HG03196 (cell line): ENCODE results near the gene LRRC2.
"Not testable (repeated sequence)": the region's sequence is repeated elsewhere in the genome, so short reads cannot be mapped to it uniquely, and the experiment has no call there.

Experiments
- ATAC-seq: cut with Tn5 transposase; IDR thresholded peaks from one replicate; pipeline ENCODE4 v1.9.1; 2021; ENCODE audit not compliant: unreplicated experiment

The LRRC2 gene

DNA sequence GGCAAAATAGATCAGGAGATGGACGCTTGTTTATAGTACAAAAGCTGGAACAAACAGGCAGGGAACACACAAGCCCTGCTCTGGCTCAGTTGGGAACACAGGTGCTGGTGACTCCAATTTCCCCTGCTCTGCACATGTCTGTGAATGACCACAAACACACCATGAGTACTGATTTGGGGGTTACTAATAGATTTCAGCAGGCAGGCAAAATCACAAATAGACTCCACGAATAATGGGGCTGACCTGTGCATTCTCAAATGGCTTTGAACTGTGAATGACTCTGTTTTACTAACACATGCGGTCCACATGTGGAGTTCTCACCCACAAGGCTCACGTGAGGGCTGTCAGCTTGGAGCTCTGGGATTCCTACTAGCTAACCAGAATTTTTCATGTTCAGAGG lies 64.4 kb downstream of the LRRC2 start:
- ATAC-seq: no peak

DNA sequence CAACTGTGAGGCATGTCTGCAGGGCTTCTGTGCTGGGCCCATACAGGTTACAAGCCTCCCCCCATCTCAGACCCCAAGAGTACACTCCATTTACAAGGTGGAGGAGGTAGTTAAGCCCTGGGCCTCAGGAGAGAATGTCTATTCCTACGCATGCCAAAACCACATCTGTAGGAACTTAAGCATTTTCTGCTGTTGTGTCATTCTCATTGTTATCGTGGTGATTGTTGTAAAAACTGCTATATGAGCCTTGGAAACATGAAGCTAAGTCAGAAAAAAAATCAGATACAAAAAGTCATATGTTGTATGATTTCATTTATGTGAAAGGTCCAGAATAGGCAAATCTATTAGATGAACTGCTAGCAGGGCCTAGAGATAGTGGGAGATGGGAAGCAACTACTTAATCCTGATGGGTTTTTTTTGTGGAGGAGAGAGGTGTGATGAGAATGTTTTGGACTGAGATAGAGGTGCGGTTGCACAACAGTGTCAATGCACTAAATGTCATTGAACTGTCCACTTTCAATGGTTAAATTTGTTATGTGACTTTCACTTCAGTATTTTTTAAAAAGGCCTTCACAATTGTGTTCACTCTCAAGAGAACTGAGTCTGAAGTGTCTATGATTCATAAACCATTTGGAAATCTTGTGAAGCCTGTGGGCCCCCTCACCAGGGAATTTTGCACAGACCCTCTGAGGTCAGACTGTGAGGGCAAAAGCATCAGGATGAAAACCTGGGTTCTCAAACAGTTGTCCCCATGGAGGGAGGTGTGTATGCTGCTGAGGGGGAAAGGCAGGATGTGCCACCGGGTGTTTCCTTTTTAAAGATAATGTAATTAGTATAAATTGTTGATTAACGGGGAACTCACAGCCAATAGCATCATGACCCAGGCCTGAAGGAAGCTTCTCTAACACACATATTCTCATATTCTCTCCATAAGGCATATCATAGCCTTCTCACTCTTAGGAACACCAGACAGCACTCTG lies 65.2 kb downstream of the LRRC2 start:
- no peak for ATAC-seq

- no peak for ATAC-seq
These were observed 67.1 kb downstream of the LRRC2 start for GRCh38 chr3:46498916-46499519.

GRCh38 chr3:46497556-46498265 lies 68.4 kb downstream of the LRRC2 start, which contains the start of gene RTP3:
Gene RTP3, plus strand, starts transcription at chr3:46497976. Its CDS starts 87 bp downstream, at chr3:46498063.
- ATAC-seq: no peak

- no peak for ATAC-seq
These were observed 69.2 kb downstream of the LRRC2 start for GRCh38 chr3:46496746-46497555.

DNA sequence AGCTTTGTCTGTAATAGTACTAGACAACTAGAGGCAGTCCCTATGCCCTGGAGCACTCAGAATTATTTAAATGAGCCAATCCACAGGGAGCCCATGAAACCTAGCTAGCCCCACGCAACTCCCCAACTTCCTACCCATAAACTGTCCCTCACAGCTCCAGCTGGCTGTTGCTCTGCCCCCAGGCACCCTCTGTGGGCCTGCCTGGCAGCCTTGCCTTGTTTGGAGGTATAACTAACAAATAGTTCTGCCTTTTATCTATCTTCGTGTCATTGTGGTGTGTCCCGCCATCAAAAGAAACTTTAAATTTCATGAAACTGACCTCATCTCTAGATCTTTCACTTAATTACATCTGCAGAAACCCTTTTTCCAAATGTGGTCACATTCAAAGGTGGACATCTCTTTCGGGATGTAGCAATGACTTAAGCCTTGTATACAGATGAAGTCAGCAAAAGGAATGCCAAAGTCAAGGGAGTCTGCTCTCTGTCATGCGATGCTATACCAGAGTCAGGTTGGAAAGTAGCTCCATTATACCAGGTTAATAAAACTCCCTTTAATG lies 70.1 kb downstream of the LRRC2 start:
- no peak for ATAC-seq

DNA sequence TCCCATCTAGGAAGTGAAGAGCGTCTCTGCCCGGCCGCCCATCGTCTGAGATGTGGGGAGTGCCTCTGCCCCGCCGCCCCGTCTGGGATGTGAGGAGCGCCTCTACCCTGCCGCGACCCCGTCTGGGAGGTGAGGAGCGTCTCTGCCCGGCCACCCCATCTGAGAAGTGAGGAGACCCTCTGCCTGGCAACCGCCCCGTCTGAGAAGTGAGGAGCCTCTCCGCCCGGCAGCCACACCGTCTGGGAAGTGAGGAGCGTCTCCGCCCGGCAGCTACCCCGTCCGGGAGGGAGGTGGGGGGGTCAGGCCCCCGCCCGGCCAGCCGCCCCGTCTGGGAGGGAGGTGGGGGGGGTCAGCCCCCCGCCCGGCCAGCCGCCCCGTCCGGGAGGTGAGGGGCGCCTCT lies 71.6 kb downstream of the LRRC2 start:
- not testable (repeated sequence) for ATAC-seq

DNA sequence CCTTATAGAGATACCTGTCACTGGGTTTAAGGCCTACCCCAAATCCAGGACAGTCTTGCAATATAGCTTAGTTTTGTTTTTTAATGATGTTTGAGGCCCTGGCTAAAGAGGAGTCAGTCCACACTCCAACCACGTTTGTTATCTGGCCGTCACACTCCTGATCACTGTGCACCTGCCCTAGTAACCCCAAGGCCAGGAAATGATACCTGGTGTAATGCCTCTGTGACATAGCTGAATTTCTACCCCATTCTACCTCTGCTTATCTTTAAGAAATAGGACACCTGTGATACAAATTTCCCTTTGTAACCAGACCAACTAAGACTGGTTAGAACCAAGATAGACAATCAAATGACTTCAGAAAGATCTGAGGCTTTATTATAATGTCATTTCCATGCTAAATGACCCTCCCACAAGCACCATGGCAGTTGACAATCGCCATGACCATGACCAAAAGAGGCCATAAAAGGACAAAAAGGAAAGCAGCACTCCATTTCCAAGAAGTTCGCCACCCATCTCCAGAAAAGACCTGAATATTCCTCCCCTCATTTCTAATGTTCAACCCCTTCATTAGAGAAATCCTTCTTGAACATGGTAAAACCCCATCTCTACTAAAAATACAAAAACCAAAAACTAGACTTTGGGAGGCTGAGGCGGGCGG lies 73.1 kb downstream of the LRRC2 start:
- no peak for ATAC-seq

DNA sequence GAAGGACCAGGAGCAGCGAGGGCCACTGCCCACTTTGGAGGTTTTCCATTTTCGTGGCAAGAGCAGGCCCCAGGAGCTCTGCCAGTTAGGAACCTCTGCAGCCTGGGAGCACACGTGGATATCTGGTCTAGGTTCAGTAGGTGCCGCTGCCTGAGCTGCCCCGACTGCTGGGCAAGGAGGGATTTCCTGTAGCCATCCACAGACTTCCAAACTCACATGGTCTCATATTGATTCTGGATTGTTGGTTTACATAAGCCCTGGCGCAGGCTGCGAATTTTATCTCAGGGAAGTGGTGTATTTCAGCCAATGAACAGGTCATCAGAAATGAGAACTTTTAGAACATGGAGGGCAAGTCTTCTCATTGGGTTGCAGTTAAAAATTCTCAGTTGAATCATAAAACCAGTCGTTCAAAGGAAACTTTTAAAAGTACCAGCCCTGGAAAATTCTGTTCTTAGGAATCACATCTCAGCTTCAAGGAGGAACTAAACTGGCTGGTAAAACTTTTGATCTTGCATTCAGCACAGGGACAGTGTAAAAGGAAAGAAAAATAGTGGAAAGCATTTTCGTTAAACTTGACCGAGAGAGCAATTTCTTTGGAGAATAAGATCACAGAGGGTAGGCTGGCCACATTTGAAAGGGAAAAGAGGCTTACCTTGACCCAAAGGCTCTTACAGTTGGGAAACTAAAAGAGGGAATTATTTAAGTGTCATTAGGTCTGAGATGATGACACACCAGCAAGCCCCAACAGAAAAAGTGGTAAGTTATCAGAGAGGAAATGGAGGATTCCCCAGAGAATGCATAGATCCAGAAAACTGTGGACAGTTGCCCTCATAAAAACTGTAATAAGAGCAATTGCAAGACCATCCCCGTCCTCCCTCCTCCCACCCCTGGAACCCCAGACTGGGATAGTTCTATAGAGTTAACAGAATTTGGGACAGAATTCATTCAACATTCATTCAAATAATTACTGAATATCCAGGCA lies 74.7 kb downstream of the LRRC2 start:
- ATAC-seq: no peak

DNA sequence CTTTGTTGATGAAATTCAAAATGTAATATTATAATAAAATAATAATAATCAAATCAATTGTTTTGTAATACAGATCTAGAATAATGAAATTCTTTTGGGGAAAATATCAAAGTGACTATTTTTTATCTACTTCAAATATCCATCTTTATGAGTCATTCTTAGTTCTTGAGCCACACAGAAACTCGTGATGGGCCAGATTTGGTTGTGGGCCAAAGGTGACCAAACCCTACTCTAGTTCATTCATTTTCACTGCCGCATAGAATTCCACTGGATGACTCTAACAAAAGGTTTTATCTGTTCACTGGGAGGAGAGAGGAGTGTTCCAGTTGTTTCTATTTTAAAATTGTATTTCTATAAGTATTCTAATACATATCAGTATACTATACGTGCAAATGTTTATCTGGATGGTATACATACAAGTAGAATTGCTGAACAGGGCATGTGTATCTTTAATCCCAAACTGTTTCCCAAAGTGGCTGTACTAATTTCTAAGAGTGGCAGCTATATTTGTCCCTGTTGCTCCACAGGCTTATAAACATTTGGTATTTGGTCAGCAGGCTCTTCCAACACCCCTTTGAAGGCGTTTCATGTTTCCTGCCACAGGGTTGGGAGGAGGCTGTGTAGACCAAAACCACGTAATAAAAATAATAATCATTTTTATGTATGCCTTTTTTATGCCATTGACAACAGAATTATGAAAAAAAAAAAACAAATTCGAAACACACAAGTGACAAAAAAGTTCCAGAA lies 75.6 kb downstream of the LRRC2 start:
- ATAC-seq: no peak

DNA sequence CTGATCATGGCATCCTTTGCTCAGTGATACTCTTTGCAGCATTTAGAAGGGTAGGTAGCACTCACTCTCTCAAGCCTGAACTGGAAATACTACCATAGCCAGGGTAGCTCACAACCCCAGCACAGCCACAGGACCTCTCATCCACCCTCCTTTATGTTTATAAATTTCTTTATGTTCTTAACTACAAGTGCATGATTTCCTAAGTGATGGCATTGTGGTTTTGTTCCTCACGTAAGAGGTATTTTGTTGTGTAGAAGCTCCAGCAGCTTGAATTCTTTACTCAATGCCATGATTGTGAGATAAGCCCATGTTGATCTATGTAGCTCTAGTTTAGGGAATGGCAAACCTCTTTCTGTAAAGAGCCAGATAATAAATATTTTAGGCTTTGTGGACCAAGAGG lies 76.2 kb downstream of the LRRC2 start:
- ATAC-seq: no peak

DNA sequence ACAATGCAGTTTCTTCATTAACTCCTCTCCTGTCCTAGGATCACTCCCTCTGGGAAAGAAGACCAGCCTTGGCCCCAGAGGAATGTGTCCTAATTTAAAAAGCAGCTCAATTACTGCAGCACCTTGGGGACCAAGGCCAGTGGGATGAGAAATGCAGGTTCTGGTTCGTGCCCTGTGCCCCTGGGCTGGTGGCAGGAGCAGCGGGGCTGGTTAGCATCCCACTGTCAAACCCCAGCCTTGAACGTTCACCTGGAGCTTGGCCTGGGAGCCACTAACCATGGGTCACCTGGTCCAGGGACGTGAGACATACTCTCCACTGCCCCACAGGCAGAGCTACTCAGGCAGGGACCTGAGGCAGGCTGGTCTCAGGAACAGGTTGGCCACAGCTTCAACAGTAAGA lies 76.7 kb downstream of the LRRC2 start:
- ATAC-seq: no peak

- ATAC-seq: peak; percentile 87
These were observed 77.3 kb downstream of the LRRC2 start for GRCh38 chr3:46488735-46489361.

- ATAC-seq: no peak
These were observed 80.3 kb downstream of the LRRC2 start for GRCh38 chr3:46485779-46486175.

- ATAC-seq: no peak
These were observed 81.0 kb downstream of the LRRC2 start for GRCh38 chr3:46484911-46485778.

GRCh38 chr3:46484388-46484787 lies 81.7 kb downstream of the LRRC2 start:
- no peak for ATAC-seq

- ATAC-seq: no peak
These were observed 82.3 kb downstream of the LRRC2 start for GRCh38 chr3:46483825-46484224.
